OCI-LY1 (cell line): ENCODE data around the gene PSMD6.

Source experiments
- CTCF ChIP-seq: fragments of 200-600 bp; sonication (generic), shearing (Covaris generic); IDR thresholded peaks from 2 replicates; pipeline ENCODE4 v1.5.1; 2017; ENCODE audit warnings: mild to moderate bottlenecking, antibody characterized with exemption, low read length, moderate library complexity, mixed read lengths
- EZH2 ChIP-seq: fragments of 200-600 bp; sonication (generic), shearing (Covaris generic); IDR thresholded peaks from 2 replicates; pipeline ENCODE4 v1.8.0; 2017; ENCODE audit warnings: borderline replicate concordance, mixed run types, mild to moderate bottlenecking, antibody characterized with exemption, low read length, moderate library complexity, mixed read lengths

DNA sequence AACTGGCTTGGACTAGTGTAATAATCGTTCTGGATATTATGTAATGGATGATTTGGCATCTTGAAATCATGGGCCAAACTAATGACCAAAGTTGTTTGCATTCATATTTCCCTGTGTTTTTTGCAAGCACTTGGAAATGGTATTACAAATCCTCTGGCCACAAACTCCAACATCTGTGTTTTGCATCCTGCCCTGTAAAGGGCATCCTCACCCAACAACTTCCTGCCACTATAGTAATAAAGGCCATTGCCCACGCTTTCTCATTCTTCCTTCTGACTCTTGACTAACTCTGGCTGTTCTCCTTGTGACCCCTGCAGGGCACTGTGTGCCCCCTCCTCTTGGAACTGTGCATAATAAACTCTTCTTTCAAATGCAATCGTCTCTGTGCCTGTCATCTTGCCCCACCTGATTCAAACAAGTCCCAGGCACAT is 25.4 kb upstream of the PSMD6 start:
- TF ChIP-seq CTCF, result no peak
- TF ChIP-seq EZH2, result no peak
